ENCODE measurements around the gene TBXAS1. TPM values are rescaled to one million over a fixed set of nuclear protein-coding genes. Genes with fewer than 3 reads are reported as not detected.

TBXAS1 gene
- polyA plus RNA-seq, 2 donors = 5.9 to 10.7 TPM

GRCh38 chr7:139851770-139852481 is 22.9 kb downstream of the TBXAS1 start:
- 91 to 92% methylated on average over 4 of the region's 4 CpGs for WGBS, 2 donors
- no peaks in the 10 kb centered on the region for H3K9me3 ChIP-seq (ENCODE audit: control insufficient read depth in 2 of 2, insufficient read depth in 1 of 2, low read depth in 1 of 2, low read length in 1 of 2)
- no peaks in the 10 kb centered on the region for H3K27me3 ChIP-seq (ENCODE audit: control insufficient read depth in 1 of 2, insufficient read depth in 2 of 2, low read length in 2 of 2)
- no peak overlapping the region for H3K27ac ChIP-seq (ENCODE audit: low read depth in 2 of 2, low read length in 1 of 2)
- peaks cover 0 to 2% of the 10 kb centered on the region in 2 donors for H3K4me1 ChIP-seq (ENCODE audit: control insufficient read depth in 2 of 2, insufficient read depth in 2 of 2, low read length in 1 of 2)
- H3K4me3 ChIP-seq (ENCODE audit: low read depth in 1 of 2, low read length in 2 of 2) = no peak overlapping the region
- H3K36me3 ChIP-seq (ENCODE audit: control insufficient read depth in 2 of 2, insufficient read depth in 2 of 2, low read length in 1 of 2) = no peaks in the 10 kb centered on the region

- Histone ChIP-seq H3K36me3 (ENCODE audit: control insufficient read depth in 2 of 2, insufficient read depth in 2 of 2, low read length in 1 of 2) (no peaks in the 10 kb centered on the region), H3K9me3 (ENCODE audit: control insufficient read depth in 2 of 2, insufficient read depth in 1 of 2, low read depth in 1 of 2, low read length in 1 of 2) (no peaks in the 10 kb centered on the region), H3K4me3 (ENCODE audit: low read depth in 1 of 2, low read length in 2 of 2) (no peak overlapping the region), H3K27ac (ENCODE audit: low read depth in 2 of 2, low read length in 1 of 2) (no peak overlapping the region), H3K27me3 (ENCODE audit: control insufficient read depth in 1 of 2, insufficient read depth in 2 of 2, low read length in 2 of 2) (no peaks in the 10 kb centered on the region), H3K4me1 (ENCODE audit: control insufficient read depth in 2 of 2, insufficient read depth in 2 of 2, low read length in 1 of 2) (peaks cover 0 to 2% of the 10 kb centered on the region in 2 donors)
- 75% methylated on average over 1 of the region's 1 CpG for WGBS, 2 donors
Observed at GRCh38 chr7:139852482-139852845, 23.4 kb downstream of the TBXAS1 start.

- no peaks in the 10 kb centered on the region for H3K9me3 ChIP-seq (ENCODE audit: control insufficient read depth in 2 of 2, insufficient read depth in 1 of 2, low read depth in 1 of 2, low read length in 1 of 2)
- no peaks in the 10 kb centered on the region for H3K27me3 ChIP-seq (ENCODE audit: control insufficient read depth in 1 of 2, insufficient read depth in 2 of 2, low read length in 2 of 2)
- WGBS, 2 donors = 36 to 56% methylated on average over 5 of the region's 5 CpGs
- peak overlapping the region; percentile 48 to 87 for H3K27ac ChIP-seq (ENCODE audit: low read depth in 2 of 2, low read length in 1 of 2)
- H3K4me3 ChIP-seq (ENCODE audit: low read depth in 1 of 2, low read length in 2 of 2) = no peak overlapping the region
- H3K4me1 ChIP-seq (ENCODE audit: control insufficient read depth in 2 of 2, insufficient read depth in 2 of 2, low read length in 1 of 2) = peaks cover 0 to 2% of the 10 kb centered on the region in 2 donors
- no peaks in the 10 kb centered on the region for H3K36me3 ChIP-seq (ENCODE audit: control insufficient read depth in 2 of 2, insufficient read depth in 2 of 2, low read length in 1 of 2)
Observed at GRCh38 chr7:139853506-139854123, 24.6 kb downstream of the TBXAS1 start.

GRCh38 chr7:139854124-139854511 is 25.1 kb downstream of the TBXAS1 start:
- H3K9me3 ChIP-seq (ENCODE audit: control insufficient read depth in 2 of 2, insufficient read depth in 1 of 2, low read depth in 1 of 2, low read length in 1 of 2) = no peaks in the 10 kb centered on the region
- H3K27ac ChIP-seq (ENCODE audit: low read depth in 2 of 2, low read length in 1 of 2) = peak overlapping the region; percentile 48 to 87
- WGBS, 2 donors = 30 to 56% methylated on average over 5 of the region's 5 CpGs
- no peak overlapping the region for H3K4me3 ChIP-seq (ENCODE audit: low read depth in 1 of 2, low read length in 2 of 2)
- H3K27me3 ChIP-seq (ENCODE audit: control insufficient read depth in 1 of 2, insufficient read depth in 2 of 2, low read length in 2 of 2) = no peaks in the 10 kb centered on the region
- H3K36me3 ChIP-seq (ENCODE audit: control insufficient read depth in 2 of 2, insufficient read depth in 2 of 2, low read length in 1 of 2) = no peaks in the 10 kb centered on the region
- H3K4me1 ChIP-seq (ENCODE audit: control insufficient read depth in 2 of 2, insufficient read depth in 2 of 2, low read length in 1 of 2) = peaks cover 0 to 2% of the 10 kb centered on the region in 2 donors

GRCh38 chr7:139854803-139855497 is 25.9 kb downstream of the TBXAS1 start:
- Histone ChIP-seq H3K27ac (ENCODE audit: low read depth in 2 of 2, low read length in 1 of 2) (no peak overlapping the region), H3K36me3 (ENCODE audit: control insufficient read depth in 2 of 2, insufficient read depth in 2 of 2, low read length in 1 of 2) (no peaks in the 10 kb centered on the region), H3K27me3 (ENCODE audit: control insufficient read depth in 1 of 2, insufficient read depth in 2 of 2, low read length in 2 of 2) (no peaks in the 10 kb centered on the region), H3K4me1 (ENCODE audit: control insufficient read depth in 2 of 2, insufficient read depth in 2 of 2, low read length in 1 of 2) (peaks cover 0 to 2% of the 10 kb centered on the region in 2 donors), H3K4me3 (ENCODE audit: low read depth in 1 of 2, low read length in 2 of 2) (no peak overlapping the region), H3K9me3 (ENCODE audit: control insufficient read depth in 2 of 2, insufficient read depth in 1 of 2, low read depth in 1 of 2, low read length in 1 of 2) (no peaks in the 10 kb centered on the region)
- 83 to 88% methylated on average over 4 of the region's 4 CpGs for WGBS, 2 donors

GRCh38 chr7:139855498-139856270 is 26.6 kb downstream of the TBXAS1 start:
- no peak overlapping the region for H3K27ac ChIP-seq (ENCODE audit: low read depth in 2 of 2, low read length in 1 of 2)

GRCh38 chr7:139857791-139858190 is 28.7 kb downstream of the TBXAS1 start:
- Histone ChIP-seq H3K9me3 (ENCODE audit: control insufficient read depth in 2 of 2, insufficient read depth in 1 of 2, low read depth in 1 of 2, low read length in 1 of 2) (no peaks in the 10 kb centered on the region), H3K4me1 (ENCODE audit: control insufficient read depth in 2 of 2, insufficient read depth in 2 of 2, low read length in 1 of 2) (peaks cover 0 to 4% of the 10 kb centered on the region in 2 donors), H3K27ac (ENCODE audit: low read depth in 2 of 2, low read length in 1 of 2) (no peak overlapping the region), H3K27me3 (ENCODE audit: control insufficient read depth in 1 of 2, insufficient read depth in 2 of 2, low read length in 2 of 2) (no peaks in the 10 kb centered on the region), H3K36me3 (ENCODE audit: control insufficient read depth in 2 of 2, insufficient read depth in 2 of 2, low read length in 1 of 2) (no peaks in the 10 kb centered on the region), H3K4me3 (ENCODE audit: low read depth in 1 of 2, low read length in 2 of 2) (no peak overlapping the region)
- 97% methylated on average over 3 of the region's 3 CpGs for WGBS, 2 donors

More at GRCh38 chr7:139855498-139856270, 26.6 kb downstream of the TBXAS1 start:
- Histone ChIP-seq H3K9me3 (ENCODE audit: control insufficient read depth in 2 of 2, insufficient read depth in 1 of 2, low read depth in 1 of 2, low read length in 1 of 2) (no peaks in the 10 kb centered on the region), H3K4me3 (ENCODE audit: low read depth in 1 of 2, low read length in 2 of 2) (no peak overlapping the region), H3K4me1 (ENCODE audit: control insufficient read depth in 2 of 2, insufficient read depth in 2 of 2, low read length in 1 of 2) (peaks cover 0 to 2% of the 10 kb centered on the region in 2 donors), H3K36me3 (ENCODE audit: control insufficient read depth in 2 of 2, insufficient read depth in 2 of 2, low read length in 1 of 2) (no peaks in the 10 kb centered on the region), H3K27me3 (ENCODE audit: control insufficient read depth in 1 of 2, insufficient read depth in 2 of 2, low read length in 2 of 2) (no peaks in the 10 kb centered on the region)
- 73 to 75% methylated on average over 9 of the region's 9 CpGs for WGBS, 2 donors

GRCh38 chr7:139860090-139860775 is 31.2 kb downstream of the TBXAS1 start:
- H3K27ac ChIP-seq (ENCODE audit: low read depth in 2 of 2, low read length in 1 of 2) = peak overlapping the region in 1 of 2 donors; percentile 0
- H3K36me3 ChIP-seq (ENCODE audit: control insufficient read depth in 2 of 2, insufficient read depth in 2 of 2, low read length in 1 of 2) = no peaks in the 10 kb centered on the region
- peaks cover 0 to 2% of the 10 kb centered on the region in 2 donors for H3K4me1 ChIP-seq (ENCODE audit: control insufficient read depth in 2 of 2, insufficient read depth in 2 of 2, low read length in 1 of 2)
- H3K4me3 ChIP-seq (ENCODE audit: low read depth in 1 of 2, low read length in 2 of 2) = no peak overlapping the region
- H3K27me3 ChIP-seq (ENCODE audit: control insufficient read depth in 1 of 2, insufficient read depth in 2 of 2, low read length in 2 of 2) = no peaks in the 10 kb centered on the region
- 64 to 84% methylated on average over 4 of the region's 4 CpGs for WGBS, 2 donors
- no peaks in the 10 kb centered on the region for H3K9me3 ChIP-seq (ENCODE audit: control insufficient read depth in 2 of 2, insufficient read depth in 1 of 2, low read depth in 1 of 2, low read length in 1 of 2)

GRCh38 chr7:139861803-139862202 is 32.7 kb downstream of the TBXAS1 start:
- Histone ChIP-seq H3K36me3 (ENCODE audit: control insufficient read depth in 2 of 2, insufficient read depth in 2 of 2, low read length in 1 of 2) (no peaks in the 10 kb centered on the region), H3K27ac (ENCODE audit: low read depth in 2 of 2, low read length in 1 of 2) (no peak overlapping the region), H3K4me3 (ENCODE audit: low read depth in 1 of 2, low read length in 2 of 2) (no peak overlapping the region), H3K4me1 (ENCODE audit: control insufficient read depth in 2 of 2, insufficient read depth in 2 of 2, low read length in 1 of 2) (peaks cover 0 to 2% of the 10 kb centered on the region in 2 donors), H3K27me3 (ENCODE audit: control insufficient read depth in 1 of 2, insufficient read depth in 2 of 2, low read length in 2 of 2) (no peaks in the 10 kb centered on the region), H3K9me3 (ENCODE audit: control insufficient read depth in 2 of 2, insufficient read depth in 1 of 2, low read depth in 1 of 2, low read length in 1 of 2) (no peaks in the 10 kb centered on the region)
- WGBS, 2 donors = 37 to 39% methylated on average over 2 of the region's 2 CpGs
